ENCODE results near the gene CHKA.

CHKA gene

GRCh38 chr11:68030318-68031143 is 90.7 kb downstream of the CHKA start, which contains the start of gene NDUFS8:
TSS of gene NDUFS8 (plus strand) at chr11:68030681. CDS start at chr11:68032152, 1,471 bp downstream.
- Histone ChIP-seq H3K4me3 (ENCODE audit: low read length) (peak within 1 kb of the TSS; percentile 88), H3K36me3 (ENCODE audit: insufficient read depth, low read length) (peaks cover 30% of the 10 kb centered on the region), H3K4me1 (ENCODE audit: control insufficient read depth, insufficient read depth, low read length) (peaks cover 53% of the 10 kb centered on the region), H3K27me3 (ENCODE audit: control insufficient read depth, insufficient read depth, low read length) (no peaks in the 10 kb centered on the region), H3K9ac (ENCODE audit: low read depth, low read length) (peak within 1 kb of the TSS; percentile 95), H3K9me3 (replicated peaks; ENCODE audit: low read length) (no peaks in the 10 kb centered on the region), H3K4me2 (ENCODE audit: low read length) (peak within 1 kb of the TSS; percentile 98)

- peak overlapping the region; percentile 80 for H3K9ac ChIP-seq (ENCODE audit: low read depth, low read length)
- peaks cover 40% of the 10 kb centered on the region for H3K36me3 ChIP-seq (ENCODE audit: insufficient read depth, low read length)
- H3K27me3 ChIP-seq (ENCODE audit: control insufficient read depth, insufficient read depth, low read length) = no peaks in the 10 kb centered on the region
- peak overlapping the region; percentile 77 for H3K4me3 ChIP-seq (ENCODE audit: low read length)
- peak overlapping the region; percentile 94 for H3K4me2 ChIP-seq (ENCODE audit: low read length)
- peaks cover 52% of the 10 kb centered on the region for H3K4me1 ChIP-seq (ENCODE audit: control insufficient read depth, insufficient read depth, low read length)
- H3K9me3 ChIP-seq (replicated peaks; ENCODE audit: low read length) = no peaks in the 10 kb centered on the region
Observed at GRCh38 chr11:68028802-68029545, 92.2 kb downstream of the CHKA start.

- Histone ChIP-seq H3K9ac (ENCODE audit: low read depth, low read length) (peak overlapping the region; percentile 78), H3K27me3 (ENCODE audit: control insufficient read depth, insufficient read depth, low read length) (no peaks in the 10 kb centered on the region), H3K4me3 (ENCODE audit: low read length) (peak overlapping the region; percentile 34), H3K9me3 (replicated peaks; ENCODE audit: low read length) (no peaks in the 10 kb centered on the region), H3K4me1 (ENCODE audit: control insufficient read depth, insufficient read depth, low read length) (peaks cover 47% of the 10 kb centered on the region), H3K36me3 (ENCODE audit: insufficient read depth, low read length) (peaks cover 33% of the 10 kb centered on the region), H3K4me2 (ENCODE audit: low read length) (peak overlapping the region; percentile 66)
Observed at GRCh38 chr11:68027667-68028066, 93.5 kb downstream of the CHKA start.

GRCh38 chr11:68026391-68027105 is 94.6 kb downstream of the CHKA start:
- Histone ChIP-seq H3K9me3 (replicated peaks; ENCODE audit: low read length) (no peaks in the 10 kb centered on the region), H3K27me3 (ENCODE audit: control insufficient read depth, insufficient read depth, low read length) (no peaks in the 10 kb centered on the region), H3K4me1 (ENCODE audit: control insufficient read depth, insufficient read depth, low read length) (peaks cover 38% of the 10 kb centered on the region), H3K9ac (ENCODE audit: low read depth, low read length) (peak overlapping the region; percentile 78), H3K4me2 (ENCODE audit: low read length) (no peak overlapping the region), H3K4me3 (ENCODE audit: low read length) (no peak overlapping the region), H3K36me3 (ENCODE audit: insufficient read depth, low read length) (peaks cover 28% of the 10 kb centered on the region)

GRCh38 chr11:68025047-68025446 is 96.1 kb downstream of the CHKA start:
- no peaks in the 10 kb centered on the region for H3K27me3 ChIP-seq (ENCODE audit: control insufficient read depth, insufficient read depth, low read length)
- peaks cover 46% of the 10 kb centered on the region for H3K4me1 ChIP-seq (ENCODE audit: control insufficient read depth, insufficient read depth, low read length)
- peaks cover 30% of the 10 kb centered on the region for H3K36me3 ChIP-seq (ENCODE audit: insufficient read depth, low read length)
- H3K4me3 ChIP-seq (ENCODE audit: low read length) = no peak overlapping the region
- H3K9ac ChIP-seq (ENCODE audit: low read depth, low read length) = no peak overlapping the region
- H3K4me2 ChIP-seq (ENCODE audit: low read length) = no peak overlapping the region
- H3K9me3 ChIP-seq (replicated peaks; ENCODE audit: low read length) = no peaks in the 10 kb centered on the region

GRCh38 chr11:68024508-68024907 is 96.7 kb downstream of the CHKA start:
- no peak overlapping the region for H3K9ac ChIP-seq (ENCODE audit: low read depth, low read length)
- no peaks in the 10 kb centered on the region for H3K9me3 ChIP-seq (replicated peaks; ENCODE audit: low read length)
- H3K4me3 ChIP-seq (ENCODE audit: low read length) = no peak overlapping the region
- H3K36me3 ChIP-seq (ENCODE audit: insufficient read depth, low read length) = peaks cover 30% of the 10 kb centered on the region
- peaks cover 45% of the 10 kb centered on the region for H3K4me1 ChIP-seq (ENCODE audit: control insufficient read depth, insufficient read depth, low read length)
- no peaks in the 10 kb centered on the region for H3K27me3 ChIP-seq (ENCODE audit: control insufficient read depth, insufficient read depth, low read length)
- no peak overlapping the region for H3K4me2 ChIP-seq (ENCODE audit: low read length)

- no peak overlapping the region for H3K4me3 ChIP-seq (ENCODE audit: low read length)
- H3K9ac ChIP-seq (ENCODE audit: low read depth, low read length) = no peak overlapping the region
- H3K36me3 ChIP-seq (ENCODE audit: insufficient read depth, low read length) = peaks cover 30% of the 10 kb centered on the region
- H3K4me1 ChIP-seq (ENCODE audit: control insufficient read depth, insufficient read depth, low read length) = peaks cover 26% of the 10 kb centered on the region
- no peaks in the 10 kb centered on the region for H3K27me3 ChIP-seq (ENCODE audit: control insufficient read depth, insufficient read depth, low read length)
- no peak overlapping the region for H3K4me2 ChIP-seq (ENCODE audit: low read length)
- H3K9me3 ChIP-seq (replicated peaks; ENCODE audit: low read length) = no peaks in the 10 kb centered on the region
Observed at GRCh38 chr11:68022531-68022930, 98.7 kb downstream of the CHKA start.

GRCh38 chr11:68021167-68021787 is 99.9 kb downstream of the CHKA start:
- Histone ChIP-seq H3K9ac (ENCODE audit: low read depth, low read length) (no peak overlapping the region), H3K4me1 (ENCODE audit: control insufficient read depth, insufficient read depth, low read length) (peaks cover 26% of the 10 kb centered on the region)

GRCh38 chr11:68020575-68020974 is 100.6 kb downstream of the CHKA start:
- H3K9ac ChIP-seq (ENCODE audit: low read depth, low read length) = peak overlapping the region; percentile 5
- peaks cover 21% of the 10 kb centered on the region for H3K36me3 ChIP-seq (ENCODE audit: insufficient read depth, low read length)

More at GRCh38 chr11:68021167-68021787, 99.9 kb downstream of the CHKA start:
- Histone ChIP-seq H3K27me3 (ENCODE audit: control insufficient read depth, insufficient read depth, low read length) (no peaks in the 10 kb centered on the region), H3K4me3 (ENCODE audit: low read length) (no peak overlapping the region), H3K36me3 (ENCODE audit: insufficient read depth, low read length) (peaks cover 24% of the 10 kb centered on the region), H3K9me3 (replicated peaks; ENCODE audit: low read length) (no peaks in the 10 kb centered on the region), H3K4me2 (ENCODE audit: low read length) (no peak overlapping the region)

GRCh38 chr11:68019486-68019885 is 101.7 kb downstream of the CHKA start:
- H3K9me3 ChIP-seq (replicated peaks; ENCODE audit: low read length) = no peaks in the 10 kb centered on the region
- no peak overlapping the region for H3K9ac ChIP-seq (ENCODE audit: low read depth, low read length)
- peaks cover 10% of the 10 kb centered on the region for H3K36me3 ChIP-seq (ENCODE audit: insufficient read depth, low read length)
- no peaks in the 10 kb centered on the region for H3K27me3 ChIP-seq (ENCODE audit: control insufficient read depth, insufficient read depth, low read length)
- H3K4me2 ChIP-seq (ENCODE audit: low read length) = no peak overlapping the region
- H3K4me1 ChIP-seq (ENCODE audit: control insufficient read depth, insufficient read depth, low read length) = peaks cover 38% of the 10 kb centered on the region
- H3K4me3 ChIP-seq (ENCODE audit: low read length) = no peak overlapping the region

More at GRCh38 chr11:68020575-68020974, 100.6 kb downstream of the CHKA start:
- H3K27me3 ChIP-seq (ENCODE audit: control insufficient read depth, insufficient read depth, low read length) = no peaks in the 10 kb centered on the region
- H3K9me3 ChIP-seq (replicated peaks; ENCODE audit: low read length) = no peaks in the 10 kb centered on the region
- no peak overlapping the region for H3K4me2 ChIP-seq (ENCODE audit: low read length)
- no peak overlapping the region for H3K4me3 ChIP-seq (ENCODE audit: low read length)
- H3K4me1 ChIP-seq (ENCODE audit: control insufficient read depth, insufficient read depth, low read length) = peaks cover 28% of the 10 kb centered on the region

- H3K27me3 ChIP-seq (ENCODE audit: control insufficient read depth, insufficient read depth, low read length) = no peaks in the 10 kb centered on the region
- H3K9me3 ChIP-seq (replicated peaks; ENCODE audit: low read length) = no peaks in the 10 kb centered on the region
- no peak overlapping the region for H3K4me3 ChIP-seq (ENCODE audit: low read length)
- H3K4me2 ChIP-seq (ENCODE audit: low read length) = no peak overlapping the region
- peaks cover 7% of the 10 kb centered on the region for H3K36me3 ChIP-seq (ENCODE audit: insufficient read depth, low read length)
- H3K4me1 ChIP-seq (ENCODE audit: control insufficient read depth, insufficient read depth, low read length) = peaks cover 45% of the 10 kb centered on the region
- no peak overlapping the region for H3K9ac ChIP-seq (ENCODE audit: low read depth, low read length)
Observed at GRCh38 chr11:68018730-68019190, 102.4 kb downstream of the CHKA start.

All from skeletal muscle satellite cell (primary cell).